ENCODE measurements around the gene SNRPB.
A peak's percentile ranks its signal among the peaks of the same experiment; 100 is the strongest.

Gene SNRPB

DNA sequence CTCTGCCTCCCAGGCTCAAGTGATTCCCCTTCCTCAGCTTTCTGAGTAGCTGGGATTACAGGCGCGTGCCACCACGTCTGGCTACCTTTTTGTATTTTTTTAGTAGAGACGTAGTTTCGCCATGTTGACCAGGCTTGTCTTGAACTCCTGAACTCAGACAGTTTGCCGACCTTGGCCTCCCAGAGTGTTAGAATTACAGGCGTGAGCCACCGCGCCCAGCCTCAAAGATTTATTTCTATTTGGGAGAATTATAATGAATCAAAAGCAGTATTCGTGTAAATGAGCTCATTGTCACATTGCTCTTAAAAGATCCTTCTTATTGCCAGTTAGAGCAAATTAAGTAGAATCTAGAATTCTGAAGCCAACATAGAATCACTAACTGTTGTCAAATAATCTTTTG lies 47.5 kb upstream of the SNRPB start:
- Histone ChIP-seq H3K9me3 (ENCODE audit: insufficient read depth, low read length, severe bottlenecking) (no peaks in the 10 kb centered on the region), H4K20me1 (ENCODE audit: insufficient read depth, low read length) (no peaks in the 10 kb centered on the region), H3K4me2 (ENCODE audit: insufficient read depth, low read length) (no peak overlapping the region), H3K27ac (ENCODE audit: low read length) (no peak overlapping the region), H3K36me3 (ENCODE audit: insufficient read depth, low read length) (no peaks in the 10 kb centered on the region), H3K4me3 (ENCODE audit: low read depth in 1 of 2, low read length in 2 of 2) (no peak overlapping the region), H3K4me1 (ENCODE audit: insufficient read depth, low read length) (no peaks in the 10 kb centered on the region), H2AFZ (ENCODE audit: low read depth, low read length) (no peak overlapping the region), H3K27me3 (ENCODE audit: insufficient read depth, low read length, poor library complexity) (peaks cover 24% of the 10 kb centered on the region), H3K9ac (ENCODE audit: low read depth, low read length) (no peak overlapping the region), H3K79me2 (ENCODE audit: insufficient read depth, low read length) (no peaks in the 10 kb centered on the region)
- DNase-seq (no peak), ATAC-seq (ENCODE audit: insufficient read depth, low read depth) (no peak)
- TF ChIP-seq, protein P1, sequence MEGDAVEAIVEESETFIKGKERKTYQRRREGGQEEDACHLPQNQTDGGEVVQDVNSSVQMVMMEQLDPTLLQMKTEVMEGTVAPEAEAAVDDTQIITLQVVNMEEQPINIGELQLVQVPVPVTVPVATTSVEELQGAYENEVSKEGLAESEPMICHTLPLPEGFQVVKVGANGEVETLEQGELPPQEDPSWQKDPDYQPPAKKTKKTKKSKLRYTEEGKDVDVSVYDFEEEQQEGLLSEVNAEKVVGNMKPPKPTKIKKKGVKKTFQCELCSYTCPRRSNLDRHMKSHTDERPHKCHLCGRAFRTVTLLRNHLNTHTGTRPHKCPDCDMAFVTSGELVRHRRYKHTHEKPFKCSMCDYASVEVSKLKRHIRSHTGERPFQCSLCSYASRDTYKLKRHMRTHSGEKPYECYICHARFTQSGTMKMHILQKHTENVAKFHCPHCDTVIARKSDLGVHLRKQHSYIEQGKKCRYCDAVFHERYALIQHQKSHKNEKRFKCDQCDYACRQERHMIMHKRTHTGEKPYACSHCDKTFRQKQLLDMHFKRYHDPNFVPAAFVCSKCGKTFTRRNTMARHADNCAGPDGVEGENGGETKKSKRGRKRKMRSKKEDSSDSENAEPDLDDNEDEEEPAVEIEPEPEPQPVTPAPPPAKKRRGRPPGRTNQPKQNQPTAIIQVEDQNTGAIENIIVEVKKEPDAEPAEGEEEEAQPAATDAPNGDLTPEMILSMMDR (IDR thresholded peaks at IDR 0.05; ENCODE audit: borderline replicate concordance, extremely low read depth, low read length, poor library complexity, severe bottlenecking), result no peak

DNA sequence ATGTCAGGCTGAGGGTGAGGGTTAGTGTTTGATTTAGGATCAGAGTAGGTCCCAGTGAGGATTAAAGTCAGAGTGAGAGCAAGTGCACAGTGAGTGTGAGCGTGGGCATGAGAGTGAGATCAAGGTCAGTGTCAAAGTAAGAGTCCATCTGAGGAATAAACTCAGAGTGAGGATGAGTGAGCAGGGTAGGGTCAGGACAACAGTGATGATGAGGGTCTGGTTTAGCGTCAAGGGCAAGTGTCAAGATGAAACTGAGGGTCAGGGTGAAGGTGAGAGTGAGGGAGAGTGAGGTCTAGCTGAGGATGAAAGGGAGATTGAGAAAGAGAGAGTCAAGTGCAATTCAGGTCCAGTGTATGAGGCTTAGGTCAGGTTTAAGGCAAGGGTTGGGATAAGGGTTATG lies 45.8 kb upstream of the SNRPB start:
- TF ChIP-seq, protein P1 (IDR thresholded peaks at IDR 0.05; ENCODE audit: borderline replicate concordance, extremely low read depth, low read length, poor library complexity, severe bottlenecking), result no peak
- peaks cover 24% of the 10 kb centered on the region for H3K27me3 ChIP-seq (ENCODE audit: insufficient read depth, low read length, poor library complexity)
- DNase-seq, result no peak
- H3K79me2 ChIP-seq (ENCODE audit: insufficient read depth, low read length), result no peaks in the 10 kb centered on the region
- H3K36me3 ChIP-seq (ENCODE audit: insufficient read depth, low read length), result no peaks in the 10 kb centered on the region
- H3K9ac ChIP-seq (ENCODE audit: low read depth, low read length), result no peak overlapping the region
- no peaks in the 10 kb centered on the region for H3K4me1 ChIP-seq (ENCODE audit: insufficient read depth, low read length)
- no peak overlapping the region for H3K27ac ChIP-seq (ENCODE audit: low read length)
- ATAC-seq (ENCODE audit: insufficient read depth, low read depth), result no peak
- H4K20me1 ChIP-seq (ENCODE audit: insufficient read depth, low read length), result no peaks in the 10 kb centered on the region
- no peaks in the 10 kb centered on the region for H3K9me3 ChIP-seq (ENCODE audit: insufficient read depth, low read length, severe bottlenecking)
- H2AFZ ChIP-seq (ENCODE audit: low read depth, low read length), result no peak overlapping the region
- H3K4me2 ChIP-seq (ENCODE audit: insufficient read depth, low read length), result no peak overlapping the region
- no peak overlapping the region for H3K4me3 ChIP-seq (ENCODE audit: low read depth in 1 of 2, low read length in 2 of 2)

GRCh38 chr20:2515203-2515602 lies 44.6 kb upstream of the SNRPB start:
- Histone ChIP-seq H3K27me3 (ENCODE audit: insufficient read depth, low read length, poor library complexity) (peaks cover 24% of the 10 kb centered on the region), H3K9me3 (ENCODE audit: insufficient read depth, low read length, severe bottlenecking) (no peaks in the 10 kb centered on the region), H2AFZ (ENCODE audit: low read depth, low read length) (no peak overlapping the region), H3K4me1 (ENCODE audit: insufficient read depth, low read length) (no peaks in the 10 kb centered on the region), H3K79me2 (ENCODE audit: insufficient read depth, low read length) (no peaks in the 10 kb centered on the region), H4K20me1 (ENCODE audit: insufficient read depth, low read length) (no peaks in the 10 kb centered on the region), H3K9ac (ENCODE audit: low read depth, low read length) (no peak overlapping the region), H3K4me3 (ENCODE audit: low read depth in 1 of 2, low read length in 2 of 2) (no peak overlapping the region), H3K36me3 (ENCODE audit: insufficient read depth, low read length) (no peaks in the 10 kb centered on the region), H3K27ac (ENCODE audit: low read length) (no peak overlapping the region), H3K4me2 (ENCODE audit: insufficient read depth, low read length) (no peak overlapping the region)
- TF ChIP-seq EZH2 (IDR thresholded peaks at IDR 0.05; ENCODE audit: borderline replicate concordance, low read depth, low read length, severe bottlenecking), result no peak
- TF ChIP-seq, protein P1 (IDR thresholded peaks at IDR 0.05; ENCODE audit: borderline replicate concordance, extremely low read depth, low read length, poor library complexity, severe bottlenecking), result no peak
- ATAC-seq (ENCODE audit: insufficient read depth, low read depth) (no peak), DNase-seq (no peak)

DNA sequence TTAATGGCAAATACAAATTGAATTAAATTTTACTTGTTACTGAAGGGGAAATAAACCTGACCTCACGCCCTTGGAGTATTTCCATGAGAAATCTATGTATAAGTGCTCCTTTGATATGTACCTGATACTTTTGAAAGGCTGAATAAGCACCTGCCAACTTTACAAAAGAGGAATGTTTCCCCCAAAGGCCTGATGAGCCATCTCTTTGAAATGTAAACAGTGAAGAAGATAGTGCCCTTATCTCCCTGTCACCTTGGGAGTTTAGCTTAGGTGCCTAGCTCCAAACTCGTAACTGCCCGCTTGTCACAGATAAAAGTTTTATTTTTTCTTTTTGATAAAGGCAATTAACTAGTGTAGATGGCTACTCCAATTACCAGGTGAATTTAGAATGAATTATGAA lies 39.2 kb upstream of the SNRPB start:
- H3K9ac ChIP-seq (ENCODE audit: low read depth, low read length), result peak overlapping the region; percentile 79
- H3K4me1 ChIP-seq (ENCODE audit: insufficient read depth, low read length), result peaks cover 23% of the 10 kb centered on the region
- no peak for ATAC-seq (ENCODE audit: insufficient read depth, low read depth)
- H3K4me3 ChIP-seq (ENCODE audit: low read depth in 1 of 2, low read length in 2 of 2), result peak overlapping the region in 1 of 2 experiments; percentile 89; a peak in 2 of 4 replicates
- no peaks in the 10 kb centered on the region for H4K20me1 ChIP-seq (ENCODE audit: insufficient read depth, low read length)
- H2AFZ ChIP-seq (ENCODE audit: low read depth, low read length), result peak overlapping the region; percentile 19; the same call in 1 of the 2 replicates
- peaks cover 19% of the 10 kb centered on the region for H3K79me2 ChIP-seq (ENCODE audit: insufficient read depth, low read length)
- no peaks in the 10 kb centered on the region for H3K36me3 ChIP-seq (ENCODE audit: insufficient read depth, low read length)
- no peak for DNase-seq
- TF ChIP-seq EZH2 (IDR thresholded peaks at IDR 0.05; ENCODE audit: borderline replicate concordance, low read depth, low read length, severe bottlenecking), result no peak
- TF ChIP-seq, protein P1 (IDR thresholded peaks at IDR 0.05; ENCODE audit: borderline replicate concordance, extremely low read depth, low read length, poor library complexity, severe bottlenecking), result no peak
- H3K9me3 ChIP-seq (ENCODE audit: insufficient read depth, low read length, severe bottlenecking), result no peaks in the 10 kb centered on the region
- no peak overlapping the region for H3K27ac ChIP-seq (ENCODE audit: low read length)
- peaks cover 10% of the 10 kb centered on the region for H3K27me3 ChIP-seq (ENCODE audit: insufficient read depth, low read length, poor library complexity)
- peak overlapping the region; percentile 96 for H3K4me2 ChIP-seq (ENCODE audit: insufficient read depth, low read length)
